ENCODE results near the gene ECE2. TPM values are rescaled to one million over a fixed set of nuclear protein-coding genes. Genes with fewer than 3 reads are reported as not detected.

Gene ECE2
- polyA plus RNA-seq, 1 donor from 2014 or later, result 0.22 TPM

- Histone ChIP-seq H3K27ac (ENCODE audit: low read length) (no peak overlapping the region), H3K9me2 (ENCODE audit: insufficient read depth, low read length) (no peaks in the 10 kb centered on the region), H3K36me3 (ENCODE audit: insufficient read depth, low read length) (no peaks in the 10 kb centered on the region), H3K79me2 (replicated peaks; ENCODE audit: insufficient read depth, low read length) (peaks cover 20% of the 10 kb centered on the region), H3K9me3 (ENCODE audit: low read length) (no peaks in the 10 kb centered on the region), H3K9ac (ENCODE audit: low read length) (no peak overlapping the region), H3F3A (ENCODE audit: insufficient read depth, low read length, poor library complexity, severe bottlenecking) (peaks cover 10% of the 10 kb centered on the region), H3K4me3 (ENCODE audit: low read length) (no peak overlapping the region), H3K27me3 (ENCODE audit: insufficient read depth, low read depth, low read length) (no peaks in the 10 kb centered on the region), H3K4me2 (ENCODE audit: low read length) (no peak overlapping the region), H2AFZ (ENCODE audit: low read depth, low read length) (no peak overlapping the region), H4K20me1 (ENCODE audit: insufficient read depth) (no peaks in the 10 kb centered on the region)
- no peak for TF ChIP-seq SMC3 (conservative IDR thresholded peaks at IDR 0.05; ENCODE audit: poor library complexity)
- TF ChIP-seq TAF1 (IDR thresholded peaks at IDR 0.05; ENCODE audit: low read depth), result no peak
- TF ChIP-seq EZH2 (IDR thresholded peaks at IDR 0.05; ENCODE audit: borderline replicate concordance, insufficient read depth, low read length, poor library complexity, severe bottlenecking), result no peak
- no peak for TF ChIP-seq CTCF (IDR thresholded peaks at IDR 0.05; ENCODE audit: poor library complexity, severe bottlenecking)
- no peak for TF ChIP-seq EP300 (conservative IDR thresholded peaks at IDR 0.05; ENCODE audit: poor library complexity, severe bottlenecking)
- no peak for TF ChIP-seq MXI1 (conservative IDR thresholded peaks at IDR 0.05; ENCODE audit: poor library complexity, severe bottlenecking)
- no peak for TF ChIP-seq RAD21 (conservative IDR thresholded peaks at IDR 0.05)
- TF ChIP-seq POLR2AphosphoS5 (IDR thresholded peaks at IDR 0.05), result no peak
- TF ChIP-seq REST (IDR thresholded peaks at IDR 0.05; ENCODE audit: borderline replicate concordance), result no peak
Observed at GRCh38 chr3:184333700-184334099, 57.9 kb downstream of the ECE2 start.

GRCh38 chr3:184334470-184335158 is 58.8 kb downstream of the ECE2 start:
- peaks cover 10% of the 10 kb centered on the region for H3F3A ChIP-seq (ENCODE audit: insufficient read depth, low read length, poor library complexity, severe bottlenecking)
- no peaks in the 10 kb centered on the region for H3K9me2 ChIP-seq (ENCODE audit: insufficient read depth, low read length)
- H3K27me3 ChIP-seq (ENCODE audit: insufficient read depth, low read depth, low read length), result no peaks in the 10 kb centered on the region
- no peak overlapping the region for H3K4me2 ChIP-seq (ENCODE audit: low read length)
- no peak overlapping the region for H2AFZ ChIP-seq (ENCODE audit: low read depth, low read length)
- H3K9me3 ChIP-seq (ENCODE audit: low read length), result no peaks in the 10 kb centered on the region
- no peaks in the 10 kb centered on the region for H3K36me3 ChIP-seq (ENCODE audit: insufficient read depth, low read length)
- peak overlapping the region; percentile 98 for H3K9ac ChIP-seq (ENCODE audit: low read length)
- H3K27ac ChIP-seq (ENCODE audit: low read length), result peak overlapping the region; percentile 99
- peaks cover 21% of the 10 kb centered on the region for H3K79me2 ChIP-seq (replicated peaks; ENCODE audit: insufficient read depth, low read length)
- H3K4me3 ChIP-seq (ENCODE audit: low read length), result no peak overlapping the region
- no peak for TF ChIP-seq POLR2AphosphoS5 (IDR thresholded peaks at IDR 0.05)
- TF ChIP-seq EZH2 (IDR thresholded peaks at IDR 0.05; ENCODE audit: borderline replicate concordance, insufficient read depth, low read length, poor library complexity, severe bottlenecking), result no peak
- TF ChIP-seq TAF1 (IDR thresholded peaks at IDR 0.05; ENCODE audit: low read depth), result no peak
- TF ChIP-seq CTCF (IDR thresholded peaks at IDR 0.05; ENCODE audit: poor library complexity, severe bottlenecking), result no peak
- no peak for TF ChIP-seq MXI1 (conservative IDR thresholded peaks at IDR 0.05; ENCODE audit: poor library complexity, severe bottlenecking)
- no peak for TF ChIP-seq SMC3 (conservative IDR thresholded peaks at IDR 0.05; ENCODE audit: poor library complexity)
- no peak for TF ChIP-seq REST (IDR thresholded peaks at IDR 0.05; ENCODE audit: borderline replicate concordance)
- TF ChIP-seq RAD21 (conservative IDR thresholded peaks at IDR 0.05), result no peak
- no peak for TF ChIP-seq EP300 (conservative IDR thresholded peaks at IDR 0.05; ENCODE audit: poor library complexity, severe bottlenecking)
- H4K20me1 ChIP-seq (ENCODE audit: insufficient read depth), result no peaks in the 10 kb centered on the region
